GM19035 (cell line): ENCODE measurements around the gene S100A14.

Experiments used
- ATAC-seq: cut with Tn5 transposase; IDR thresholded peaks from one replicate; pipeline ENCODE4 v1.9.1; 2021; ENCODE audit not compliant: unreplicated experiment

Gene S100A14

DNA sequence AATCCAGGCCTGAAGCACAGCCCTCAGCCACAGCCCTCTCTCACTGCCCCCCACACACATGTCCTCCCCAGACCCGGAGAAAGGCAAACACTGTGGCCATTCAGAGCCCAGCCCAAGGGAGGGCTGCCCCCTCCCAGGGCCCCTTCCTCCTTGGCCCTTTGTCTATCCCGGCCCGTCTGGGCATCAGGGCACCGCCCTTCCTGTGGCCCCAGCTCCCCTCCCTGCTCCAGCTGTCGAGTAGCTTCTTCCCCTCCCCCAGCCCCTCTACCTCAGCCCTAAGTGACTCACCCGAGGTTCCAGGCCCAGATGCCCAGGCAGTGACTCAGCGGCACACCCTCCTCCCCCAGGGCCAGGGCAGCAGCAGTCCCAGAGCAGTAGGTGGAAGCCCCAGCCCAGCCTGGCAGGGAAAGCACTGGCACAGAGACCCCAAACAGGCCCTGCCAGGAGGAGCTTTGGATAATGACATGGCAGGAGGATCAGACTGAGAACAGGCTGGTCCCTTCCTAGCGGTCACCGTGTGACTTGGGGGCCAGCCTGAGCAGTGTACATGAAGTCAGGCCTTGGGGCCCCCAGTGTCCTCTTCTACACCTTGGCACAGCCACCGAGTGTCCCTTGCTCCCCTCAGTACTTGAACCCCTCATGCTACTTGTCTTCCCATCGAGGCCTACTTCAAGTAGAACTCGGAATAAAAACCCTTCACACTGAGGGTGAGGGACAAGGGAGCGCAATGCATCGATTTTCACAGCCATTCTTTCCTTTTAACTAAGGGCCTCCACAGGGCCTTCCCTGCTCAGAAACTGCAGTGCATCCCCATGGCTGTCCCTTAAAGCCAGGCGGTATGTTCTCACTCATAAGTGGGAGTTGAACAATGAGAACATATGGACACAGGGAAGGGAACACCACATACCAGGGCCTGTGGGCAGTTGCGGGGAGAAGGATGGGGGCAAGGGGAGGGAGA, 49.4 kb downstream of the S100A14 start:
- no peak for ATAC-seq

DNA sequence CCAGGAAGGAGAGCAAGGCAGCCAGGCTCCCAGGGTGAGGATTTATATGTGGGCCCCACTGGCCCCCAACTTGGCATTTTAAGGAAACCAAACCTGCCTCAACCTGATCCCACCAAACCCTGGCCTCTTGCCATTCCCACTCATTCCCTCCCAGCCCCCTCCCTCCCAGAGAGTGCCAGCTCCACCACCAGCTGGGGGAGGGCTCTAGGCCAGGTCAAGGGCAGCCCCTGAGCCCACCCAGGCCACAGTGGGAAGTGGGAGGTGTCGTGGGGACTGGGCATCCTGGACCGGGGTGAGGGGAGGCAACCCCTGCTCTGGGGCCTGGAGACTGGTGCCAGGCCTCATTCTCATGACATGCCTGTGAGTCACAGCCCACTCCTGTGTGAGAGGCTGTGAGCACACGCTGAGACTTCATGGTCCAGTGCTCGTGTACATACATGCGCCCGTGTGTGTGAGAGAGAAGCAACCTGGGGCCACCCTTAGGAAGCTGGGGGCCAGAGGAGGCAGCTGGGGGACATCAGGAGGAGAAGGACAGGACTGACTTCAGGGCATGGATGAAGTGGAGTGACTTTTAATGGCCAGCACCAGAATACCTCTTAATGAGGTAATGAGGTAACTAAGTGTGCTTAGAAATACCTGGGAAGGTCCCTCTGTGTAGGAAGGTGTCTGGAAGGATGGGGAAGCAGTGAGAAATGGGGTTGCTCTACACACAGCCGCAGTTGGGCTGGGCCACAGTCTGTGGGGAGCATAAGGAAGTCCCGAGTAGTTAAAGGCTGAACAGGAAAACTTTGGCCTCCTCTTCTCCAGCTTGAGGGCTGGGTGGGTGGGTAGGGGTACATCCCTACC, 50.4 kb downstream of the S100A14 start, which contains the start of gene S100A2:
Gene S100A2, minus strand, starts transcription at position 316 of the 846 bp plus-strand sequence. CDS start 1,967 bp downstream, outside the sequence.
- no peak for ATAC-seq
